Activated CD4-positive, alpha-beta memory T cell treated with anti-CD3 and anti-CD28 coated beads, Interleukin-2, amount 10 ng/mL, durations not matched to agents 7 days and 5 days (primary cell): Measurements from ENCODE around the gene ARHGEF11. TPM values are rescaled to one million over a fixed set of nuclear protein-coding genes. Genes with fewer than 3 reads are reported as not detected.
A peak's percentile ranks its signal among the peaks of the same experiment; 100 is the strongest.

Experiments used
- CTCF ChIA-PET: fragments of 350-600 bp; sonication (Branson Sonifier 250); formaldehyde crosslinking; loops from one replicate; lab custom pipeline; 2021; ENCODE audit warnings: antibody characterized with exemption, inconsistent platforms; lab: Charles Lee
- POLR2A ChIA-PET: fragments of 350-600 bp; sonication (Branson Sonifier 250); formaldehyde crosslinking; loops from one replicate; lab custom pipeline; 2021; ENCODE audit warnings: antibody characterized with exemption; lab: Charles Lee
- DNase-seq: peaks from one replicate; pipeline ENCODE4 v3.0.0-alpha.2; 2020
- H3K27ac Mint-ChIP-seq: one replicate; pipeline ENCODE4 v1.8.0; 2021; ENCODE audit warnings: mild to moderate bottlenecking, mixed read lengths
- H3K27me3 Mint-ChIP-seq: one replicate; pipeline ENCODE4 v1.8.0; 2021; ENCODE audit warnings: mixed read lengths
- H3K36me3 Mint-ChIP-seq: one replicate; pipeline ENCODE4 v1.8.0; 2021; ENCODE audit warnings: low read depth, mixed read lengths
- H3K4me1 Mint-ChIP-seq: one replicate; pipeline ENCODE4 v1.8.0; 2021; ENCODE audit warnings: mixed read lengths
- H3K4me3 Mint-ChIP-seq: one replicate; pipeline ENCODE4 v1.8.0; 2021; ENCODE audit warnings: mild to moderate bottlenecking, mixed read lengths
- H3K9me3 Mint-ChIP-seq: one replicate; pipeline ENCODE4 v1.8.0; 2021; ENCODE audit warnings: mixed read lengths
- total RNA-seq, 2 experiments: library from RNA; stranded (reverse); gene quantifications; one replicate each; pipeline ENCODE4 v1.2.3, GENCODE V29; 2021

ARHGEF11 gene, protein sequence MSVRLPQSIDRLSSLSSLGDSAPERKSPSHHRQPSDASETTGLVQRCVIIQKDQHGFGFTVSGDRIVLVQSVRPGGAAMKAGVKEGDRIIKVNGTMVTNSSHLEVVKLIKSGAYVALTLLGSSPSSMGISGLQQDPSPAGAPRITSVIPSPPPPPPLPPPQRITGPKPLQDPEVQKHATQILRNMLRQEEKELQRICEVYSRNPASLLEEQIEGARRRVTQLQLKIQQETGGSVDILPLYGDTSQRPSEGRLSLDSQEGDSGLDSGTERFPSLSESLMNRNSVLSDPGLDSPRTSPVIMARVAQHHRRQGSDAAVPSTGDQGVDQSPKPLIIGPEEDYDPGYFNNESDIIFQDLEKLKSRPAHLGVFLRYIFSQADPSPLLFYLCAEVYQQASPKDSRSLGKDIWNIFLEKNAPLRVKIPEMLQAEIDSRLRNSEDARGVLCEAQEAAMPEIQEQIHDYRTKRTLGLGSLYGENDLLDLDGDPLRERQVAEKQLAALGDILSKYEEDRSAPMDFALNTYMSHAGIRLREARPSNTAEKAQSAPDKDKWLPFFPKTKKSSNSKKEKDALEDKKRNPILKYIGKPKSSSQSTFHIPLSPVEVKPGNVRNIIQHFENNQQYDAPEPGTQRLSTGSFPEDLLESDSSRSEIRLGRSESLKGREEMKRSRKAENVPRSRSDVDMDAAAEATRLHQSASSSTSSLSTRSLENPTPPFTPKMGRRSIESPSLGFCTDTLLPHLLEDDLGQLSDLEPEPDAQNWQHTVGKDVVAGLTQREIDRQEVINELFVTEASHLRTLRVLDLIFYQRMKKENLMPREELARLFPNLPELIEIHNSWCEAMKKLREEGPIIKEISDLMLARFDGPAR (N-terminal part only)
- total RNA-seq, result 10 to 100 TPM; 14.9 to 15.8 TPM

DNA sequence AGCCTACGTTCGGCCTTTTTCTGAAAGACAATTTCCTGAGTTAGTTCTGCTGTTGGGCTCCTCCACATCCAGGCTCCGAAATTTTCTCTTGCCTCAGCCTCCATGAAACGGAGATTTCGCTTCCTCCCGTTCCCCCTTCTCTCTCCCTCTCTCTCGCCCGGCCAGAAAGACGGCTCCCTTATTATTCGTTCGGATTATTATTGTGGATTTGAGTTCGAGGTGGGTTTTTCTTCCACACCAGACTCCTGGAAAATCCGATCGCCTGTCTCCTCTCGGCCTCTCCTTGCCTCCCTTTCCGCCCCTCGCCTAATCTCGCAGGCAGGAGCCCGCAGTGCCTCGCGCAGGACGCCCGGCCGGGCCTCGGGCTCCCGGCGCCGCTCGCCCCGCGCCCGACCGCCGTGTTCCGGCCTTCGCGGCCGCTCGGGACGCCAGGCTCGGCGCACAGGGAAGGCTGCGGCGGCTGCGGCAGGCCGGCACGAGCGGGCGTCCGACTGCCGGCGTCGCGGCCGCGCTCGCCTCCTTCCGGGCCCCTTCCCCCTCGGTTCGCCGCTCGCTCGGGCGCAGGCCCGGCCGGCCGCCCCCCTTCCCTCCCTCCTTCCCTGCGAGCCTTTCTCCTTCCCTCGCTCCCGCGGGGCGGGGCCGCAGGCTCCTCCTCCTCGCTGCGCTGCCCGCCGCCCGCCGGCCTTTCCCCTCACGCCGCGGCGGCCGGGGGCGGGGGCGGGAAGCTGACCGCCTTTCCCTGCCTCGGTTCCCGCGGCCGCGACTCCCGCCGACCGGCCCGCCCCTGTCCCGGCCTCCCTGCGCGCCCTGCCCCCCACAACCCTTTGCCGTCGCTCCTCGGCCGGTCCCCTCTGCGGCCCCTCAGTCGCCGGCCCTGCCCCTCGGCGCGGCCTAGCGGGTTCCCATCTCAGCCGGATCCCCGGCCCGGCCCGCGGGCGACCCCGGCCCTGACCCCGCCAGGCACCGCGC is at the start of gene ARHGEF11:
TSS of gene ARHGEF11 (minus strand) at position 493 of the 969 bp plus-strand sequence. CDS start 1,412 bp downstream, outside the sequence.
- Mint-ChIP-seq H3K27ac (no peak within 1 kb of the TSS), H3K4me3 (peak within 1 kb of the TSS; percentile 76), H3K9me3 (no peaks in the 10 kb centered on the region), H3K4me1 (peaks cover 11% of the 10 kb centered on the region), H3K27me3 (peaks cover 73% of the 10 kb centered on the region), H3K36me3 (peaks cover 3% of the 10 kb centered on the region)
- POLR2A ChIA-PET, result interaction anchor here (0.7 kb wide), 1 partner anchor 319 kb away, joined by 3 read pairs; no protein-coding TSS in a partner anchor
- CTCF ChIA-PET, result no interaction called here
- peak; percentile 21 for DNase-seq

DNA sequence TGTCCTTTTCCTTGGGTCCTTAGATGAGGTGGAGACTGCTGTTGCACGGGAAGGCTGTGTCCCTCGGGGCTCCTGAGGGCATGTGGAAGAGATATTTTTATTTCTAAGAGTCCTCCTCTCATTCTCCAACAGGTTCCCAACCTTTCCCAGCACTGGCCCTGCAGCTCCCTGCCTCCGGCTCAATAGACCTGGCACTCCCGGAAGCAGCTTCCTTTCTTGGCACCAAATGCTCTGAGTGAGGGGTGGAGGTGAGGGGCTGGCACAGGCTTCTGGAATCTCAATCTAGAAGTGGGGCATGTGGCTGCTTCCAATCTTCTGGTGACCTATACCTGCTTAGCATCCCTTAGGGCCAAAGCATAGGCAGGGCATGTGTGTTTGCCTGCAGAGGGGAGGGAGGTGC is 49.5 kb upstream of the ARHGEF11 start:
- no peaks in the 10 kb centered on the region for H3K36me3 Mint-ChIP-seq
- H3K27me3 Mint-ChIP-seq, result peaks cover 1% of the 10 kb centered on the region
- no peak overlapping the region for H3K27ac Mint-ChIP-seq
- no peak overlapping the region for H3K4me3 Mint-ChIP-seq
- H3K4me1 Mint-ChIP-seq, result peaks cover 6% of the 10 kb centered on the region
- POLR2A ChIA-PET, result interaction anchor here (1.6 kb wide), 1 partner anchor 15 kb away, joined by 3 read pairs; no protein-coding TSS in a partner anchor
- CTCF ChIA-PET, result interaction anchor here (0.7 to 1.7 kb wide), 2 partner anchors 61 to 107 kb away, joined by 5 read pairs; no protein-coding TSS in a partner anchor
- H3K9me3 Mint-ChIP-seq, result no peaks in the 10 kb centered on the region
- no peak for DNase-seq

DNA sequence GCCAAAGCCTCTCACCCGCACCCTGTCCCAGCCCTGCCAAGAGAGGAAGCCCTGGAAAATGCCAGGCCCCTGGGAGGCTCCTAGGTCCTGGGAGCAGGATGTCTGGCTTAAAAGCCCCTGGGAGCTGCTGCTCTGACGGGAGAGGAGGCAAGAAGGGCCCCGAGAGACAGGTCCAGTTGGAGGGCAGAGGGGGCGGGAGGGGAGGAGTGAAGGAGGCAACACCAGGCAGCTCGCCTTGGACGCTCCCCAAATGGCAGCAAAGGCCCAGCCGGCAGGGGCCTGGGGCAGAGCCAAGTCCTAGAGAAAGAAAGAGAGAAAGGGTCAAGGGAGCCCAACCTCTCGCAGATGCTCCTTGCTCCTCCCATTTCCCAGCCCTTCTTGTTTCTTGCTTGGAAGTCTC is 47.3 kb upstream of the ARHGEF11 start:
- ChIA-PET CTCF (no interaction called here), POLR2A (no interaction called here)
- DNase-seq, result no peak
- H3K27me3 Mint-ChIP-seq, result peaks cover 6% of the 10 kb centered on the region
- no peaks in the 10 kb centered on the region for H3K36me3 Mint-ChIP-seq
- no peak overlapping the region for H3K4me3 Mint-ChIP-seq
- H3K9me3 Mint-ChIP-seq, result no peaks in the 10 kb centered on the region
- no peak overlapping the region for H3K27ac Mint-ChIP-seq
- H3K4me1 Mint-ChIP-seq, result no peaks in the 10 kb centered on the region

DNA sequence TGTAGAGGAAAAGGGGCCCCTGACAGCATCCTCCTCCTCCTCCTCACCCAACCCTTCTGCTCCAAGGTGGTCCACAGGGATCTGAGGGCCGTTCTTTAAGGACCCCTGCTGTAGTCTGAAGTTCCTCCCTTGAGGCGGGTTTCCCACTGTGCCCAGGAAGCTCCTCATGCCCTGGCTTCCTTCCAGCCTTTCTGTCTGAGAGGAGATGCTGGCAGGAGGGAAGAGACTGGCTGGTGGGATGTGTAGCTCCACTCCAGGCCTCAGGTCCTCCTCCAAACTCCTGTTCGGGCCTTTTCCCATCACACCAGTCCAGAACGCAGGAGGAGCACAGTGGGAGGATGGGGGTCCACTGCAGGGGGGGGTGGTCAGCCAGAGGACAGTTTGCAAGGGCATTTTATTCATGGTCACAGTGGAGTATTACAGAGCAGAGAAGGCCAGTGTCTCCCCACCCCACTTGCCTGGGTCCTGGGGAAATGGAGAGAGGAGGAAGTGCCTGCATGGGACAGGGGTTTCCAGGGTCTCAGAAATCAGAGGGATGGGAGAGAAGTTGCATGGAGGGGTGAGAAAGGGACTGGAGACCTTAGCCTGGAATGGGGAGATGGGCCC is 46.2 kb upstream of the ARHGEF11 start:
- H3K27ac Mint-ChIP-seq, result no peak overlapping the region
- peaks cover 6% of the 10 kb centered on the region for H3K27me3 Mint-ChIP-seq
- H3K9me3 Mint-ChIP-seq, result no peaks in the 10 kb centered on the region
- no peaks in the 10 kb centered on the region for H3K36me3 Mint-ChIP-seq
- DNase-seq, result no peak
- POLR2A ChIA-PET, result no interaction called here
- H3K4me1 Mint-ChIP-seq, result no peaks in the 10 kb centered on the region
- CTCF ChIA-PET, result interaction anchor here (2.2 to 8.1 kb wide), 2 partner anchors 18 to 60 kb away, joined by 14 to 436 read pairs; no protein-coding TSS in a partner anchor
- H3K4me3 Mint-ChIP-seq, result no peak overlapping the region

DNA sequence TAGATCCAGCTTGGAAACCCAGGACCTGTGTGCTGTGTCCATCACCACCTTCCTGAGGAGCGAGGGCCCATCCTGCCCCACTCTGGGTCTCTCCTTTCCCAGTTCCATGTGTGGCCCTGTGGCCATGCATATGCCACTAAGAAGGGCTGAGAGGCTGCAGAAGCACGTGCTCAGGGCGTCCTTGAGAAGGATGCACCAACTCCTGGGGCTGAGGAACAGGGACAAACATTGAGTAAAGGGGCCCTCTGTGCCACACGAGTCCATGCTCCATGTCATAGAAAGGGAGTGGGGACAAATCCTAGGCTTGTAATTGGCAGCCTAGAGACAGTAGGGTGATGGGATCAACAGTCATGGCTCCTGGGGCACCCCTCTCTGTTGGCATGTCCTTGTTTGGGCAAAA is 45.6 kb upstream of the ARHGEF11 start:
- Mint-ChIP-seq H3K27ac (no peak overlapping the region), H3K36me3 (no peaks in the 10 kb centered on the region), H3K4me3 (no peak overlapping the region), H3K4me1 (no peaks in the 10 kb centered on the region), H3K9me3 (no peaks in the 10 kb centered on the region), H3K27me3 (peaks cover 6% of the 10 kb centered on the region)
- DNase-seq, result no peak
- POLR2A ChIA-PET, result interaction anchor here (1.7 kb wide), 1 partner anchor 65 kb away, joined by 30 read pairs; no protein-coding TSS in a partner anchor
- CTCF ChIA-PET, result interaction anchor here (1.4 to 8.1 kb wide), 10 partner anchors 10 to 70 kb away, joined by 4 to 436 read pairs (median 12); partner anchors contain the start of gene ETV3

DNA sequence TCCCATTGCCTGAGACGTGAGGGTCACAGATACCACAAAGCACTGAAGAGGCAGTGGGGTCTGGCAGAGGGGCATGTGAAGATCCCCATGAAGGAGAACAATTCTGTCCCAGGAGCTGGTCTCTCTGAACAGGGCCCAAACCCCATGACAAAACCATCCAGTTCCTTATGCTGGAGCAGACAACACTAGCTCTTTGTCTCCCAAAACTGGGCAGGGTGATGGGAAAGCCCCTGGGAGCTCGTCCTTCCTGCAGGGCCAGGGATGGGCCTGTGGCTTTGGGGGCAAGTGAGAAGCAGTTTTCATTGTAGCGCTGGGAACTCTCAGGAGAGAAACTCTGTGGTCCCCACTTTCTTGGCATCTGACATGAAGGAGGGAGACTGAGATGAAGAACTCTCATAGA is 45.2 kb upstream of the ARHGEF11 start:
- Mint-ChIP-seq H3K36me3 (no peaks in the 10 kb centered on the region), H3K27me3 (peaks cover 6% of the 10 kb centered on the region), H3K27ac (no peak overlapping the region), H3K4me1 (no peaks in the 10 kb centered on the region), H3K4me3 (no peak overlapping the region), H3K9me3 (no peaks in the 10 kb centered on the region)
- CTCF ChIA-PET, result interaction anchor here (1.0 to 8.1 kb wide), 21 partner anchors 8 to 106 kb away, joined by 3 to 436 read pairs (median 5); partner anchors contain the start of genes ETV3 and ETV3L
- POLR2A ChIA-PET, result interaction anchor here (1.7 kb wide), 1 partner anchor 65 kb away, joined by 30 read pairs; no protein-coding TSS in a partner anchor
- no peak for DNase-seq

DNA sequence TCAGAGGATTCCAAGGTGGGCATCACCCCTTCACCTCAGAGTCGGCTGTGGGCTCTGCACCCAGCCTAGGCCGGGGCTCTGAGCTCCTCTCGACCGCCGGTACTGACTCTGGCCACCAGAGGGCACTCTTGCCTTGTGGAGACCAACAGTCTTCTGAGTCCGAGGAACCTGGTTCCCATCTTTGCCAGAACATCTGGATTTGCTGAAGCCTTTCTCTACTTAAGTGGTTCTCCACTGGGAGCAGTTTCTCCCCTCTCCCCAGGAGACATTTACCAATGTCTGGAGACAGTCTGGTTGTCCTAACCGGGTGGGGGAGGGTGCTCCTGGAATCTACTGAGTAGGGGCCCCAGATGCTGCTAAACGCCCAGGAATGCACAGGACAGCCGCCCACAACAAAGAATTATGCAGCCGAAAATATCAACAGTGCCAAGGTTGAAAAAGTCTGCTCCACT is 44.7 kb upstream of the ARHGEF11 start:
- Mint-ChIP-seq H3K36me3 (no peaks in the 10 kb centered on the region), H3K9me3 (no peaks in the 10 kb centered on the region), H3K4me3 (no peak overlapping the region), H3K27me3 (peaks cover 6% of the 10 kb centered on the region), H3K4me1 (no peaks in the 10 kb centered on the region), H3K27ac (no peak overlapping the region)
- POLR2A ChIA-PET, result interaction anchor here (0.7 to 1.7 kb wide), 2 partner anchors 45 to 66 kb away, joined by 3 to 30 read pairs; no protein-coding TSS in a partner anchor
- peak; percentile 86 for DNase-seq
- CTCF ChIA-PET, result interaction anchor here (0.6 to 8.1 kb wide), 29 partner anchors 8 to 106 kb away, joined by 3 to 436 read pairs (median 4); partner anchors contain the start of genes ETV3 and ETV3L

DNA sequence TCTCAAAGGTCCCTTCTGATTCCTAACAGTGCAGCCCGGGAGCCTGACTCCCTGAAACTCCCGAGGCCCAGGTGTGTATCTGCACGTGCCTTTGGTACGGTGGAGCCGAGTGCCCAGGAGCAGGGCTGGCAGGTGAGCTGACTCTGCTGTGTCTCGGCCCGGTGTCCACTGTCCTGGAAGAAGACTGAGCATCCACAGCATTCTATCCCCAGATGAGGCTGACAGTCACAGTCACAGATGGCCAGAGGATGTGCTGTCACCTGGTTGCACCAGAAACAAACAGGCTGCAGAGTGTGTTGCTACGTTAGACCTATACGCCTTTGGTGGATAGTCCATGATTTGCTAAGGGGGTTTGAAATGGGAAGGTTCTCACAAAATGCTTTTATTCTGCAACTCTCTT is 44.2 kb upstream of the ARHGEF11 start:
- DNase-seq, result no peak
- no peak overlapping the region for H3K27ac Mint-ChIP-seq
- no peaks in the 10 kb centered on the region for H3K4me1 Mint-ChIP-seq
- no peaks in the 10 kb centered on the region for H3K9me3 Mint-ChIP-seq
- no peak overlapping the region for H3K4me3 Mint-ChIP-seq
- CTCF ChIA-PET, result interaction anchor here (0.6 to 8.1 kb wide), 29 partner anchors 8 to 107 kb away, joined by 3 to 436 read pairs (median 4); partner anchors contain the start of genes ETV3 and ETV3L
- POLR2A ChIA-PET, result interaction anchor here (0.7 to 1.7 kb wide), 2 partner anchors 45 to 66 kb away, joined by 3 to 30 read pairs; no protein-coding TSS in a partner anchor
- no peaks in the 10 kb centered on the region for H3K36me3 Mint-ChIP-seq
- peaks cover 6% of the 10 kb centered on the region for H3K27me3 Mint-ChIP-seq

DNA sequence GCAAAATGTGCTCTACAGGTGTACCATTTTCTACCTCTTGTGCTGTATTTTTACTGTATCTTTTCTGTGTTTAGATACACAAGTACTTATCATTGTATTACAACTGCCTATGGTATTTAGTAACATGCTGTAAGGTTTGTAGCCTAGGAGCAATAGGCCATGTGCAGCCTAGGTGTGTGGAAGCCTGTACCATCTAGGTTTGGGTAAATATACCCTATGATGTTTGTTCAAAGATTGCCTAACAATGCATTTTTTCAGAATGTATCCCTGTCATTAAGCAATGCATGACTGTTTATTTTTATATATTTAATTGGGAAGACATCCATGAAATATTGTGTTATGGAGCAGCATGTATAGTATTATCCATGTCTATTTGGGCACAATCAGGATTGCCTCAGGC is 43.1 kb upstream of the ARHGEF11 start:
- CTCF ChIA-PET, result interaction anchor here (1.1 to 8.1 kb wide), 5 partner anchors 11 to 160 kb away, joined by 3 to 436 read pairs (median 4); partner anchors contain the start of gene ETV3L

DNA sequence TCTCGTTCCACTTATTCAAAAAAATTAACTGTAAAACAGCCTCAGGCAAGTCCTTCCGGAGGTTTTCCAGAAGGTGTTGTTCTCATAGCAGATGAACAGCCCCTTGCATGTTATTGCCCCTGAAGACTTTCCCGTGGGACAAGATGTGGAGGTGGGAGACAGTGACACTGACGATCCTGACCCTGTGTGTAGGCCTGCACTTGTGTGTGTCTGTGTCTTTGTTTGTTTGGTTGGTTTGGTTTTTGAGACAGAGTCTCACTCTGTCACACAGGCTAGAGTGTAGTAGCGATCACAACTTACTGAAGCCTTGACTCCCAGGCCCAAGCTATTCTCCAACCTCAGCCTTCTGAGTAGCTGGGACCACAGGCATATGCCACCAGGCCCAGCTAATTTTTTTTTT is 41.5 kb upstream of the ARHGEF11 start:
- no peaks in the 10 kb centered on the region for H3K4me1 Mint-ChIP-seq
- no peak overlapping the region for H3K27ac Mint-ChIP-seq
- H3K36me3 Mint-ChIP-seq, result no peaks in the 10 kb centered on the region
- no peaks in the 10 kb centered on the region for H3K9me3 Mint-ChIP-seq
- ChIA-PET CTCF (interaction anchor here (0.8 to 8.1 kb wide), 5 partner anchors 9 to 109 kb away, joined by 3 to 436 read pairs (median 4); no protein-coding TSS in a partner anchor), POLR2A (no interaction called here)
- H3K27me3 Mint-ChIP-seq, result peaks cover 14% of the 10 kb centered on the region
- DNase-seq, result no peak
- H3K4me3 Mint-ChIP-seq, result no peak overlapping the region

More for the DNA sequence above, 43.1 kb upstream of the ARHGEF11 start:
- no peaks in the 10 kb centered on the region for H3K4me1 Mint-ChIP-seq
- H3K4me3 Mint-ChIP-seq, result no peak overlapping the region
- no peaks in the 10 kb centered on the region for H3K9me3 Mint-ChIP-seq
- no peaks in the 10 kb centered on the region for H3K36me3 Mint-ChIP-seq
- H3K27ac Mint-ChIP-seq, result no peak overlapping the region
- no peak for DNase-seq
- POLR2A ChIA-PET, result interaction anchor here (1.0 to 1.1 kb wide), 2 partner anchors 64 to 69 kb away, joined by 3 read pairs; no protein-coding TSS in a partner anchor
- H3K27me3 Mint-ChIP-seq, result peaks cover 7% of the 10 kb centered on the region

DNA sequence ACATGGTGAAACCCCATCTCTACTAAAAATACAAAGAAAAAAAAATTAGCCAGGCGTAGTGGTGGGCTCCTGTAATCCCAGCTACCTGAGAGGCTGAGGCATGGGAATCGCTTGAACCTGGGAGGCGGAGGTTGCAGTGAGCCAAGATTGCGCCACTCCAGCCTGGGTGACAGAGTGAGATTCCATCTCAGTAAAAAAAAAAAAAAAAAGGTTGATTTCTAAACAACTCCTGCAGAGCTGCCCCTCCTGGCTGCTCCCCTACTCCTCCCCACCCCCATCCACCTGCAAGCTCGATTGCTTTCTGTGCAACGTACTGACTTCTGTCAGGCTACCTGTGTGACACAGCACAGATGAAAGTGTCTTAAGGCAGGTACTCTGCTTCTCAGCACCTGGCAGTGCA is 40.8 kb upstream of the ARHGEF11 start:
- ChIA-PET POLR2A (no interaction called here), CTCF (interaction anchor here (0.8 to 8.1 kb wide), 5 partner anchors 49 to 110 kb away, joined by 3 to 436 read pairs (median 4); no protein-coding TSS in a partner anchor)
- Mint-ChIP-seq H3K4me1 (no peaks in the 10 kb centered on the region), H3K36me3 (no peaks in the 10 kb centered on the region), H3K27ac (no peak overlapping the region), H3K4me3 (no peak overlapping the region), H3K9me3 (no peaks in the 10 kb centered on the region), H3K27me3 (peaks cover 14% of the 10 kb centered on the region)
- no peak for DNase-seq
